ENCODE results near the gene FRA10AC1.

FRA10AC1 gene

DNA sequence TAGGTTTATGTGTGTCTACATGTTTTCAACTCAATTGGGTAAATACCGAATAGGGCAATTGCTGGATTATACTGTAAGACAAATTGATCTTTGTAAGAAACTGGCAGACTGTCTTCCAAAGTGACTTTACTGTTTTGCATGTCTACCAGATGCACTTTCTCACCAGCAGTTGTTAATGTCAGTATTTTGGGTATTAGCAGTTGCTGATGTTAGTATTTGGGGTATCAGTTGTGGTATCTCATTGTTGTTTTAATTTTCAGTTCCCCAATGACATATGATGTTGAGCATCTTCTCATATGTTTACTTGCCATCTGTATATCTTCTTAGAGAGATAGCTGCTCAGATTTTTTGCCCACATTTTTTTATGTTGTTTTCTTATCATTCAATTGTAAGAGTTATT lies 79.5 kb downstream of the FRA10AC1 start:
- no peak for DNase-seq

DNA sequence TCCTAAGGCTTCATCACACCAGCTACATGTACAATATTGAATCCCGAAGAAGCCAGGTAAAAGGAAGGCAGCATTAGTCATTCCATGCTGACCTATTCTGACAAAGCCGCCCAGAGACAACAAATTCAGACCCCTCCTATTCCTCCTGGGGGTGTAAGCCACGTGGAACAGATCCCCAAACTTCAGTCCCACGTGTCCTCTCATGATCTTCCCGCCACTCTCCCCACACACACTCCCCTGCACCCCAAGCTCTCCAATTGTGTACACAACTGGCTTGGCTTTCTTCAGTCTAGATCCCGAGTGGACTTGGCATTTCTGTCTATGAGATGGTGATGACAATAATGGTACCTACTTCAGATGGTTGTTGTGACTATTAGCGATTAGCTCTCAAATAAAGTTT lies 81.5 kb downstream of the FRA10AC1 start:
- DNase-seq = no peak
